ENCODE results near the gene NRP2. TPM values are rescaled to one million over a fixed set of nuclear protein-coding genes. Genes with fewer than 3 reads are reported as not detected.

NRP2 gene
- total and polyA plus RNA-seq, 3 experiments from 2014 or later: 0.91 to 0.94 TPM; not detected in 1

DNA sequence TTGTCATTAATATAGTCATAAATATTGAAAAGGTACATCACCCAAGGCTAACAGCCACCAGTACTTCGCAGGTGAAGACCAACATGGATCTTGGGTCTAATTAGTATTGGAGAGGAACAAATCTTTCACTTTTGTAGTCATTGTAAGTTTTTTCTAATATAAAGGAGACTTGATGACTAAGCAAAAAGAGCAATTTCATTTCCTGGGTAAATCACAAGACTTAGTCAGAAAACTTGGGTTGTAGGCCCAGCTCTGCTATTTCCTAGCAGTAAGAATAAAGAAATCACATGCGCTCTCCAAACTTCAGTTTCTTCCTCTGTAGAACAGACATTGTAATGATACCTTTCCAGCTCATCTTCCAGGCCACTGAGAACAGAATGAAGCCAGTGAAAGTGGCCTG lies 40.9 kb downstream of the NRP2 start:
- CTCF ChIA-PET: no interaction called here

DNA sequence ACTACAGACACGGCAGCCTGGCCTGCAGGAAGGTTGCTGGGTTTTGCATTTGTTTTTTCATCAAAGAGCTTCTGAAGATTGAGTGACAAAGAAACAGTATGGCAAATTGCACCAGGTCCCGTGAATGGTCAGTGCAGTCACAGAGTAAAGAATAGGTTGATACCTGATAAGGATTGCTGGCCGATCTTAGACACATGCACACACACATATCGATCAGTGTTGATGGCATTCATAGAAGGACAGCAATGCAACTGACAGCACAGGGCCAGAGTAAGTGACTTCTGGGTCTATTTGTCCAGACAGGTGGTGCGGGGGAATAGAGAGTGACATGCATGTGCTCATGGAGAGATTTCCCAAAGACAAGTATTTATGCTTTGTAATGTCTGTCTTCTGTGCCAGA lies 42.8 kb downstream of the NRP2 start:
- POLR2A ChIA-PET: no interaction called here
- Histone ChIP-seq H3K4me3 (ENCODE audit: low read length) (no peak overlapping the region), H3K36me3 (ENCODE audit: insufficient read depth, low read length) (no peaks in the 10 kb centered on the region), H3K27ac (ENCODE audit: low read depth, low read length) (no peak overlapping the region), H3K9me3 (ENCODE audit: low read length) (no peaks in the 10 kb centered on the region), H3K4me1 (ENCODE audit: insufficient read depth, low read length) (no peaks in the 10 kb centered on the region), H3K27me3 (ENCODE audit: insufficient read depth, low read length, poor library complexity, severe bottlenecking) (no peaks in the 10 kb centered on the region)
- no peaks in the 10 kb centered on the region for H3K4me1 Mint-ChIP-seq
- peaks cover 0 to 3% of the 10 kb centered on the region in 2 donors for H3K27me3 Mint-ChIP-seq
- no peak for DNase-seq
- no peak overlapping the region for H3K27ac Mint-ChIP-seq
- H3K4me3 Mint-ChIP-seq: no peak overlapping the region
- no peaks in the 10 kb centered on the region for H3K36me3 Mint-ChIP-seq
- H3K9me3 Mint-ChIP-seq: peaks cover 0 to 2% (median 0%) of the 10 kb centered on the region in 5 donors
- CTCF ChIA-PET: no interaction called here

More for the DNA sequence above, 40.9 kb downstream of the NRP2 start:
- no peak overlapping the region for H3K4me3 ChIP-seq (ENCODE audit: low read length)
- peaks cover 0 to 3% of the 10 kb centered on the region in 2 donors for H3K27me3 Mint-ChIP-seq
- H3K4me1 Mint-ChIP-seq: no peaks in the 10 kb centered on the region
- H3K4me3 Mint-ChIP-seq: no peak overlapping the region
- no peaks in the 10 kb centered on the region for H3K36me3 ChIP-seq (ENCODE audit: insufficient read depth, low read length)
- no peak overlapping the region for H3K27ac ChIP-seq (ENCODE audit: low read depth, low read length)
- no peaks in the 10 kb centered on the region for H3K36me3 Mint-ChIP-seq
- H3K27ac Mint-ChIP-seq: no peak overlapping the region
- peaks cover 0 to 2% (median 0%) of the 10 kb centered on the region in 5 donors for H3K9me3 Mint-ChIP-seq
- DNase-seq: no peak
- H3K27me3 ChIP-seq (ENCODE audit: insufficient read depth, low read length, poor library complexity, severe bottlenecking): no peaks in the 10 kb centered on the region
- no peaks in the 10 kb centered on the region for H3K9me3 ChIP-seq (ENCODE audit: low read length)
- H3K4me1 ChIP-seq (ENCODE audit: insufficient read depth, low read length): no peaks in the 10 kb centered on the region
- POLR2A ChIA-PET: no interaction called here

DNA sequence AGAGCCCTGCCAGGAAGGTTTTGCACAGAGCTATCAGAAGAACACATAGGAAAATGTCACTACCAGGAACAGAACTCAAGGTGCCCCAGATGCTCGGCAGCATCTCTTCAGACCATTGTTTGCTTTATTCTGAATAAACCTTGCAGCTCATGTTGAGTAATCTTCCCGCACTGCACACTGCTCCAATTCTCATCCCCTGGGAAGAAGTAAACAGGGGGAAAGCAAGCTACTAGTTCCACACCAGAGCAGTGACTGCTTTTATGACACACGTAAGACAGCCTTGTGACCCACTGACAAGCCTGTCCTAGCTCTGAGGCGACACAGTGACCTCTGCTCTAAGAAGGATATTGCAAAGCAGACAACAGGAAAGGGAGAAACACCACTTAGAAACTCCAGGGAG lies 44.2 kb downstream of the NRP2 start:
- Histone ChIP-seq H3K27ac (ENCODE audit: low read depth, low read length) (no peak overlapping the region), H3K4me3 (ENCODE audit: low read length) (no peak overlapping the region), H3K4me1 (ENCODE audit: insufficient read depth, low read length) (no peaks in the 10 kb centered on the region), H3K27me3 (ENCODE audit: insufficient read depth, low read length, poor library complexity, severe bottlenecking) (no peaks in the 10 kb centered on the region), H3K36me3 (ENCODE audit: insufficient read depth, low read length) (no peaks in the 10 kb centered on the region), H3K9me3 (ENCODE audit: low read length) (no peaks in the 10 kb centered on the region)
- peaks cover 0 to 3% of the 10 kb centered on the region in 2 donors for H3K27me3 Mint-ChIP-seq
- ChIA-PET POLR2A (no interaction called here), CTCF (no interaction called here)
- H3K4me3 Mint-ChIP-seq: peak overlapping the region in 1 of 7 donors; percentile 18
- DNase-seq: no peak
- H3K27ac Mint-ChIP-seq: no peak overlapping the region
- H3K36me3 Mint-ChIP-seq: no peaks in the 10 kb centered on the region
- H3K9me3 Mint-ChIP-seq: peaks cover 0 to 2% (median 0%) of the 10 kb centered on the region in 5 donors
- no peaks in the 10 kb centered on the region for H3K4me1 Mint-ChIP-seq

DNA sequence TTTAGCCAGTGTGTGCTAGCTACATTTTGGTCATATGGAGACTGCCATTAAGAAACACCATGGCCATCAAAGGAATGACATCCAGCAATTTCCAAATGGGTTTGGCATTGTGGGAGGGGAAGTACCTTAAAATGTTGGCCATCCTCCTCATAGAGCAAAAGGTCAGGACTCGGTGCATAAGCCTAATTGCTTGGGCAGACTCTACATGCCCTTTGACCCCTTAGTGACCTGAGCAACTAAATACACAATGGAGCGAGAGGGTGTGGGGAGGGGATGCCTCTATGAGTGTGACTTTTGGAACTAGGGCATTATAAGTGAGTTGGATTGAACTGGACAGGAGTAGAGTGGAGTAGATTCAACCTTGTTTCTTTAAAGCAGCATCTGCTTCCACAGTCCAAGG lies 44.9 kb downstream of the NRP2 start:
- no peaks in the 10 kb centered on the region for H3K4me1 Mint-ChIP-seq
- no peaks in the 10 kb centered on the region for H3K36me3 ChIP-seq (ENCODE audit: insufficient read depth, low read length)
- H3K9me3 Mint-ChIP-seq: peaks cover 0 to 2% (median 0%) of the 10 kb centered on the region in 5 donors
- H3K27ac Mint-ChIP-seq: no peak overlapping the region
- ChIA-PET CTCF (no interaction called here), POLR2A (no interaction called here)
- H3K9me3 ChIP-seq (ENCODE audit: low read length): no peaks in the 10 kb centered on the region
- H3K4me1 ChIP-seq (ENCODE audit: insufficient read depth, low read length): no peaks in the 10 kb centered on the region
- H3K27ac ChIP-seq (ENCODE audit: low read depth, low read length): no peak overlapping the region
- H3K27me3 Mint-ChIP-seq: peaks cover 0 to 3% of the 10 kb centered on the region in 2 donors
- H3K36me3 Mint-ChIP-seq: no peaks in the 10 kb centered on the region
- H3K27me3 ChIP-seq (ENCODE audit: insufficient read depth, low read length, poor library complexity, severe bottlenecking): no peaks in the 10 kb centered on the region
- no peak overlapping the region for H3K4me3 Mint-ChIP-seq
- no peak overlapping the region for H3K4me3 ChIP-seq (ENCODE audit: low read length)
- no peak for DNase-seq

DNA sequence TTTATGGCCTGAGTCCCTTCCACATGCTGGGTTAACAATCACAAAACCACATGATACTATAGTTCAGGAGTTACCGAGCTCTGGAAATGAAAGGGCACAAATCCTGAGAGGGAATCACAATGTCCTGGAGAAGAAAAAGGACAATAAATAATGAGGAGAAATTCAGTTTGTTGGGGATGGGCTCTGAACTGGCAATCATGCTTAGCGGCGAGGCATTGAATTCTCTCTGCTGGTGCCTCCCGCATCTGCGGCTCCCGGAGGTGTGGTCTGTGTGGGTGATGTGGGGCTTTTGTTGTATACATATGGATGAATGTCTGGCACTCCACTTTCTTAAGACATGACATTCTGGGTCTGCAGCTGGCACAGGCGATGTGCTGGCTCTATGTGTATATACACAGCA lies 46.1 kb downstream of the NRP2 start:
- POLR2A ChIA-PET: no interaction called here
- no peaks in the 10 kb centered on the region for H3K27me3 ChIP-seq (ENCODE audit: insufficient read depth, low read length, poor library complexity, severe bottlenecking)
- Mint-ChIP-seq H3K9me3 (peaks cover 0 to 2% (median 0%) of the 10 kb centered on the region in 5 donors), H3K27me3 (peaks cover 0 to 3% of the 10 kb centered on the region in 2 donors), H3K4me3 (no peak overlapping the region), H3K36me3 (no peaks in the 10 kb centered on the region), H3K27ac (no peak overlapping the region), H3K4me1 (no peaks in the 10 kb centered on the region)
- no peaks in the 10 kb centered on the region for H3K4me1 ChIP-seq (ENCODE audit: insufficient read depth, low read length)
- H3K4me3 ChIP-seq (ENCODE audit: low read length): no peak overlapping the region
- no peaks in the 10 kb centered on the region for H3K36me3 ChIP-seq (ENCODE audit: insufficient read depth, low read length)
- H3K9me3 ChIP-seq (ENCODE audit: low read length): no peaks in the 10 kb centered on the region
- H3K27ac ChIP-seq (ENCODE audit: low read depth, low read length): no peak overlapping the region
- no peak for DNase-seq
- CTCF ChIA-PET: no interaction called here

DNA sequence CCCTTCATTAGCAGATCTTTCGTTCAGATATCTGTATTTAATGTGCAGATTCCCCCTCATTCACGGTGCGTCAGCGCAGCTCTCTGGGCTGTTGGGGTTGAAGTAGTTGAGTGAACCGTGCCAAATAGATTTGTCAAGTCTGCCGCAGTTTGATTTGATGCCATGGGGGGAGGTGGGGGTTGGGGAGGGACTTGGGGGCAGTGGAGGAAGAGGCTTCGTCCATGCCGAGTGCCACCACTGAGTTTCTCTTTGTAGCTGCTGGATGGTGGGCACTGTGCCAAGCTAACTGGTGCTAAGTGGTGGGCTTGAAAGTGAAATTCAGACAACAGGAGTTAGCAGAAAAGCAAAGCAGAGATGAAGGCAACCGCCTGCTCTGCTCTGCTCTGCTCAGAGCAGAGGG lies 47.9 kb downstream of the NRP2 start:
- CTCF ChIA-PET: no interaction called here
- H3K4me3 Mint-ChIP-seq: no peak overlapping the region

DNA sequence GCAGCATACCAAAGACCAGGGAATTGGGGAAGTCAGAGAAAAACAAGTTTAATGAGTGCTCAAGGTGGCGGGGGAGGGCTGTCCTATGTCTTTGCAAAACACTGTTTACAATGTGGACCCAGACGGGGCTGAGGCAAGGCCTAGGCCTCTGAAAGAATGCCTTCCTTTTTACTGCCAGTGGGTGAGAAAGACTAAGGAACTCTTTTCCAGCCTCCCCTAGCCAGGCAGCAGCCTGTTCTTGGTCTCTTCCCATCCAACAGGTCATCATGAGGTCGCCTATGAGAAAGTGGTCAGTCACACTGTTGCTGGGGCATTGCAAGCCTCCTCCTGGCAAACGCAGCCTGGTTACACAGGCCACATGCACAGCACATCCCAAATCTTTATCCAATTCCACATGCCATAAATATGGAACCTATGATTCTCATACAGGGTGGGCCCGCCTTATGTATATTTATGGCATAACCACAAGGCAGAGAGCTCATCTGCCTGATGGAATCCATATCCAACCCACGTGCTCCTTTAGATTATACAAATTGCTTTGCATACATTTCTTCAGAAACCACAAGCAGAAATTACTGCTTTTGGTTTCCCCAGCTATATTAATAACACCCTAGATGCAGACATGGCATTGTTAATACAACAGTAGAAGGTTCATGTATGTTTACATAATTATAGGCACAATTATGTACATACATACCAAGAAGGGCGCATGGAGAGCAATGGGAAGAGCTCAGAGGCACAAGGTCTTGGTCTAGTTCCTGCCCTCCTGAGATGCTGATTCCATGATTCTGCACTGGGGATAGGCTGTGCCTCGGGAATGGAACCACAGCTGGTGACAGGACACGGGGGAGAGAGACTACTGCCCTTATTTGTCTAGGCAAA lies 48.6 kb downstream of the NRP2 start:
- no peaks in the 10 kb centered on the region for H3K36me3 Mint-ChIP-seq
- no peak overlapping the region for H3K27ac ChIP-seq (ENCODE audit: low read depth, low read length)
- POLR2A ChIA-PET: no interaction called here
- no peaks in the 10 kb centered on the region for H3K4me1 Mint-ChIP-seq
- no peak overlapping the region for H3K27ac Mint-ChIP-seq
- H3K36me3 ChIP-seq (ENCODE audit: insufficient read depth, low read length): no peaks in the 10 kb centered on the region
- H3K4me1 ChIP-seq (ENCODE audit: insufficient read depth, low read length): no peaks in the 10 kb centered on the region
- DNase-seq: no peak
- peaks cover 0 to 2% (median 0%) of the 10 kb centered on the region in 5 donors for H3K9me3 Mint-ChIP-seq
- no peaks in the 10 kb centered on the region for H3K27me3 ChIP-seq (ENCODE audit: insufficient read depth, low read length, poor library complexity, severe bottlenecking)
- H3K9me3 ChIP-seq (ENCODE audit: low read length): no peaks in the 10 kb centered on the region
- no peak overlapping the region for H3K4me3 Mint-ChIP-seq
- CTCF ChIA-PET: no interaction called here
- H3K27me3 Mint-ChIP-seq: peaks cover 0 to 6% of the 10 kb centered on the region in 2 donors
- no peak overlapping the region for H3K4me3 ChIP-seq (ENCODE audit: low read length)

More for the DNA sequence above, 47.9 kb downstream of the NRP2 start:
- POLR2A ChIA-PET: no interaction called here
- no peak overlapping the region for H3K27ac Mint-ChIP-seq
- H3K4me1 ChIP-seq (ENCODE audit: insufficient read depth, low read length): no peaks in the 10 kb centered on the region
- H3K4me1 Mint-ChIP-seq: no peaks in the 10 kb centered on the region
- no peaks in the 10 kb centered on the region for H3K9me3 ChIP-seq (ENCODE audit: low read length)
- no peak for DNase-seq
- H3K27me3 Mint-ChIP-seq: peaks cover 3 to 6% of the 10 kb centered on the region in 2 donors
- no peak overlapping the region for H3K27ac ChIP-seq (ENCODE audit: low read depth, low read length)
- H3K9me3 Mint-ChIP-seq: peaks cover 0 to 2% (median 0%) of the 10 kb centered on the region in 5 donors
- no peaks in the 10 kb centered on the region for H3K27me3 ChIP-seq (ENCODE audit: insufficient read depth, low read length, poor library complexity, severe bottlenecking)
- H3K36me3 ChIP-seq (ENCODE audit: insufficient read depth, low read length): no peaks in the 10 kb centered on the region
- H3K36me3 Mint-ChIP-seq: no peaks in the 10 kb centered on the region
- no peak overlapping the region for H3K4me3 ChIP-seq (ENCODE audit: low read length)

DNA sequence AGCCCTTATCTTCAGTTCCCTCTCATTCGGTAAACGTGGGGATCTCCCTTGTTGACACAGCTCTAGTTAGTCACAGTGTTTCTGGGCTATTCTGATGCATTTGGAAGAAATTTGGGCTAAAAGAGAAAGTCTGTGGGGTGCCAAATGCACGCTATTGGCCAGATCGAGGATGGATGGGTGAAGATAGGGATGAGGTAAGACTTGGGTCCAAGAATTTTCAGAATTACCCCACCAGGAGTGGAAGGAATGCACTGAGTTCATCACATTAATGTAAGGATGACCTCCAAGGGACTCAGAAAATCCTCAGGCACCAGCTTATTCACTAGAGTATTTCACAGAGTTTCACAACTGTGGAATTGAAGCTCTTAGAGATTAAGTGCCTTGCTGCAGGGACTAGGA lies 49.3 kb downstream of the NRP2 start:
- CTCF ChIA-PET: no interaction called here
- no peak for DNase-seq

More for the DNA sequence above, 49.3 kb downstream of the NRP2 start:
- H3K4me1 Mint-ChIP-seq: no peaks in the 10 kb centered on the region
- no peak overlapping the region for H3K4me3 Mint-ChIP-seq
- Histone ChIP-seq H3K9me3 (ENCODE audit: low read length) (no peaks in the 10 kb centered on the region), H3K4me1 (ENCODE audit: insufficient read depth, low read length) (no peaks in the 10 kb centered on the region), H3K27ac (ENCODE audit: low read depth, low read length) (no peak overlapping the region), H3K27me3 (ENCODE audit: insufficient read depth, low read length, poor library complexity, severe bottlenecking) (no peaks in the 10 kb centered on the region), H3K36me3 (ENCODE audit: insufficient read depth, low read length) (no peaks in the 10 kb centered on the region), H3K4me3 (ENCODE audit: low read length) (no peak overlapping the region)
- peaks cover 0 to 6% of the 10 kb centered on the region in 2 donors for H3K27me3 Mint-ChIP-seq
- no peaks in the 10 kb centered on the region for H3K36me3 Mint-ChIP-seq
- no peak overlapping the region for H3K27ac Mint-ChIP-seq
- no peaks in the 10 kb centered on the region for H3K9me3 Mint-ChIP-seq
- POLR2A ChIA-PET: no interaction called here
